T-cell (primary cell): Measurements from ENCODE around the gene NSRP1. TPM values are rescaled to one million over a fixed set of nuclear protein-coding genes. Genes with fewer than 3 reads are reported as not detected.
"Not testable (repeated sequence)": the region's sequence is repeated elsewhere in the genome, so short reads cannot be mapped to it uniquely, and the experiment has no call there.

Experiments
- ATAC-seq, 4 experiments: fragments of 200-7000 bp in 3 of 4; fragments of 150-1000 bp in 1 of 4; cut with Tn5 transposase; replicated peaks in 1 of 4; 1 replicate in 3 of 4; 2 replicates in 1 of 4; pipeline ENCODE4 v1.10.0; 2021; ENCODE audit warnings: moderate library complexity in 3 of 4, mild to moderate bottlenecking in 2 of 4, moderate number of reproducible peaks in 1 of 4
- CTCF ChIA-PET, 2 donors: fragments of 300-600 bp; sonication (Branson Sonifier 250); formaldehyde crosslinking; loops; one replicate each; lab custom pipeline; 2022; ENCODE audit warnings: antibody characterized with exemption in 2 of 2; lab: Charles Lee
- POLR2A ChIA-PET, 2 donors: fragments of 300-600 bp; sonication (Branson Sonifier 250); formaldehyde crosslinking; loops; one replicate each; lab custom pipeline; 2022; ENCODE audit warnings: antibody characterized with exemption in 2 of 2; lab: Charles Lee
- DNase-seq, 35 experiments: peaks; one replicate each; pipeline versions ENCODE4 v3.0.0 to v3.0.0-alpha.2; 2013 to 2023
- H3K27ac ChIP-seq: one replicate; pipeline ENCODE4 v1.5.1; 2013; ENCODE audit warnings: low read length
- H3K27me3 ChIP-seq, 2 experiments: replicated peaks in 1 of 2; 1 replicate in 1 of 2; 2 replicates in 1 of 2; pipeline versions ENCODE4 v1.6.1 to v1.7.0; 2013; ENCODE audit warnings: low read length in 1 of 2, mixed read lengths in 1 of 2; ENCODE audit not compliant: control insufficient read depth in 2 of 2, insufficient read depth in 2 of 2; ENCODE audit errors: extremely low read depth in 1 of 2
- H3K36me3 ChIP-seq, 2 donors: 1 replicate in 1 of 2; 2 replicates in 1 of 2; pipeline versions ENCODE4 v1.6.1 to v1.7.0; 2013; ENCODE audit warnings: low read length in 1 of 2; ENCODE audit not compliant: control insufficient read depth in 2 of 2, insufficient read depth in 1 of 2; ENCODE audit errors: extremely low read depth in 1 of 2
- H3K4me1 ChIP-seq, 2 experiments: 1 replicate in 1 of 2; 2 replicates in 1 of 2; pipeline versions ENCODE4 v1.6.1 to v1.7.0; 2013; ENCODE audit warnings: low read length in 2 of 2, mixed read lengths in 1 of 2; ENCODE audit not compliant: insufficient read depth in 2 of 2, control insufficient read depth in 1 of 2; ENCODE audit errors: extremely low read depth in 1 of 2
- H3K4me3 ChIP-seq, 2 donors: 1 replicate in 1 of 2; 2 replicates in 1 of 2; pipeline versions ENCODE4 v1.5.1 to v1.7.0; 2013; ENCODE audit warnings: mild to moderate bottlenecking in 2 of 2, low read length in 1 of 2, moderate library complexity in 1 of 2; ENCODE audit not compliant: control insufficient read depth in 1 of 2; ENCODE audit errors: extremely low read depth in 1 of 2
- H3K9me3 ChIP-seq: 2 replicates; pipeline ENCODE4 v1.7.0; 2013
- H3K27ac Mint-ChIP-seq, 2 donors: one replicate each; pipeline ENCODE4 v1.8.0; 2020 to 2021; ENCODE audit warnings: mild to moderate bottlenecking in 2 of 2, mixed read lengths in 2 of 2
- H3K27me3 Mint-ChIP-seq, 2 donors: one replicate each; pipeline ENCODE4 v1.8.0; 2021 to 2022; ENCODE audit warnings: mixed read lengths in 2 of 2
- H3K36me3 Mint-ChIP-seq: one replicate; pipeline ENCODE4 v1.8.0; 2021; ENCODE audit warnings: mixed read lengths
- H3K4me1 Mint-ChIP-seq, 3 donors: one replicate each; pipeline ENCODE4 v1.8.0; 2020 to 2022; ENCODE audit warnings: mixed read lengths in 3 of 3, mild to moderate bottlenecking in 1 of 3
- H3K4me3 Mint-ChIP-seq, 3 donors: one replicate each; pipeline ENCODE4 v1.8.0; 2020 to 2022; ENCODE audit warnings: mild to moderate bottlenecking in 3 of 3, mixed read lengths in 3 of 3, moderate library complexity in 3 of 3
- H3K9me3 Mint-ChIP-seq, 3 donors: one replicate each; pipeline ENCODE4 v1.8.0; 2020 to 2022; ENCODE audit warnings: mixed read lengths in 3 of 3
- WGBS: methylation state at CpG from one replicate; pipeline ENCODE4 v1.1.5; 2013; ENCODE audit warnings: missing lambda C conversion rate; ENCODE audit not compliant: insufficient coverage; 5-methylcytosine and 5-hydroxymethylcytosine counted together
- total RNA-seq, 35 experiments: library from RNA in 6 of 35; stranded (reverse) in 6 of 35; fragments of 120-200 nt in 1 of 35; gene quantifications; one replicate each; pipeline versions ENCODE4 v1.2.1 to v1.2.4 and lab custom pipeline; 2013 to 2026

The NSRP1 gene
- total RNA-seq, 5 donors from 2014 or later (not counting 1 experiment from before 2014, with no cell fraction given): 24.6 to 31.9 (median 28.5) TPM

- H3K36me3 Mint-ChIP-seq: no peaks in the 10 kb centered on the region
- Histone ChIP-seq H3K27ac (no peak overlapping the region), H3K27me3 (peaks cover 0 to 13% of the 10 kb centered on the region in 2 experiments), H3K4me3 (no peak overlapping the region), H3K36me3 (no peaks in the 10 kb centered on the region), H3K9me3 (no peaks in the 10 kb centered on the region), H3K4me1 (no peaks in the 10 kb centered on the region)
- no peak overlapping the region for H3K27ac Mint-ChIP-seq
- ATAC-seq (no peak), DNase-seq (no peak)
- ChIA-PET CTCF (interaction anchor here in 1 of 2 donors (1.0 kb wide), 1 partner anchor 77 kb away, joined by 3 read pairs; no protein-coding TSS in a partner anchor), POLR2A (no interaction called here)
- H3K4me3 Mint-ChIP-seq: no peak overlapping the region
- peaks cover 3 to 10% of the 10 kb centered on the region in 2 donors for H3K27me3 Mint-ChIP-seq
- H3K4me1 Mint-ChIP-seq: no peaks in the 10 kb centered on the region
- WGBS: no CpG with 5 or more reads among the region's 2 CpGs
- H3K9me3 Mint-ChIP-seq: no peaks in the 10 kb centered on the region
These were observed 29.7 kb upstream of the NSRP1 start for GRCh38 chr17:30086896-30087295.

GRCh38 chr17:30087431-30087830, 29.2 kb upstream of the NSRP1 start:
- POLR2A ChIA-PET, ATAC-seq, H3K4me3 Mint-ChIP-seq, H3K36me3 ChIP-seq, H3K9me3 ChIP-seq, H3K36me3 Mint-ChIP-seq, H3K4me3 ChIP-seq, H3K27ac Mint-ChIP-seq, H3K9me3 Mint-ChIP-seq, H3K27ac ChIP-seq, H3K4me1 Mint-ChIP-seq, H3K4me1 ChIP-seq, DNase-seq: not testable (repeated sequence)
- CTCF ChIA-PET: interaction anchor here (0.8 to 1.0 kb wide), 2 partner anchors 19 to 76 kb away, joined by 3 read pairs; no protein-coding TSS in a partner anchor
- H3K27me3 Mint-ChIP-seq: peaks cover 3 to 10% of the 10 kb centered on the region in 2 donors
- peaks cover 0 to 15% of the 10 kb centered on the region in 2 experiments for H3K27me3 ChIP-seq
- WGBS: no CpG with 5 or more reads among the region's 3 CpGs

DNA sequence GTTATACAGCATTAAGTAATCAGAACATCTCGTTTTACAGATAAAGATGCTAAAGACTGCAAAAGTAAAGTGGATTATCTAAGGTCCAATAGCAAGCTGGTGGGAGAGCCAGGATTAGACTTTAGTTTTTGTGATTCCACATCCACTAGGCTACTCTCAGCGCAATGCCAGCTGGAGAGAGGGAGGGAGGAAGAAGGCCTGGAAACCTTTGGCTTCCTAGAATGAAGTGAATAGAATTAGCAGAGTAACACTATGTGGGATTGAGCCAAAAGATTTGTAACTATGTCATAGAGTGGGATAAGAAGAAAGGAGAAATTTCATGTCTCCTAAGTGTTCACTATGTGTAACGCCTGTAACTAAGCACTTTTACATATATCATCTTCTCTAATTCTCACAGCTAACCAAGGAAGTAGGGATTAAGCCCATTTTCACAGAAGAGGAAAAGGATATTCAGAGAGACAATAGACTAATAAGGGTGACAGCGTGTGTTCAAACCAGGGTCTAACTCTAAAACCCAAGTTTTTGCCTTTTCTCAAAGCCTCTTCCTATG, 25.4 kb upstream of the NSRP1 start:
- ATAC-seq (no peak), DNase-seq (no peak)
- ChIA-PET POLR2A (no interaction called here), CTCF (interaction anchor here (0.6 to 3.6 kb wide), 4 partner anchors 13 to 1264 kb away, joined by 3 to 28 read pairs (median 6); no protein-coding TSS in a partner anchor)
- Mint-ChIP-seq H3K4me1 (peaks cover 6 to 7% (median 7%) of the 10 kb centered on the region in 3 donors), H3K36me3 (no peaks in the 10 kb centered on the region), H3K27ac (no peak overlapping the region), H3K9me3 (no peaks in the 10 kb centered on the region), H3K27me3 (peaks cover 7 to 25% of the 10 kb centered on the region in 2 donors), H3K4me3 (no peak overlapping the region)
- H3K9me3 ChIP-seq: no peaks in the 10 kb centered on the region
- peaks cover 0 to 9% of the 10 kb centered on the region in 2 experiments for H3K27me3 ChIP-seq
- no peak overlapping the region for H3K4me3 ChIP-seq
- no peak overlapping the region for H3K27ac ChIP-seq
- peaks cover 0 to 4% of the 10 kb centered on the region in 2 experiments for H3K4me1 ChIP-seq
- WGBS: no CpG with 5 or more reads among the region's 4 CpGs
- H3K36me3 ChIP-seq: no peaks in the 10 kb centered on the region

- peaks cover 0 to 9% of the 10 kb centered on the region in 2 experiments for H3K27me3 ChIP-seq
- ChIA-PET CTCF (interaction anchor here (0.6 to 3.6 kb wide), 4 partner anchors 13 to 555 kb away, joined by 3 to 28 read pairs (median 6); no protein-coding TSS in a partner anchor), POLR2A (no interaction called here)
- no peak overlapping the region for H3K27ac Mint-ChIP-seq
- no peak overlapping the region for H3K27ac ChIP-seq
- H3K4me1 Mint-ChIP-seq: peaks cover 6 to 7% (median 7%) of the 10 kb centered on the region in 3 donors
- ATAC-seq (no peak), DNase-seq (no peak)
- H3K9me3 Mint-ChIP-seq: no peaks in the 10 kb centered on the region
- peaks cover 7 to 25% of the 10 kb centered on the region in 2 donors for H3K27me3 Mint-ChIP-seq
- no peaks in the 10 kb centered on the region for H3K36me3 ChIP-seq
- H3K4me1 ChIP-seq: peaks cover 0 to 4% of the 10 kb centered on the region in 2 experiments
- no peaks in the 10 kb centered on the region for H3K9me3 ChIP-seq
- WGBS: no CpG with 5 or more reads among the region's 6 CpGs
- no peak overlapping the region for H3K4me3 Mint-ChIP-seq
- H3K4me3 ChIP-seq: no peak overlapping the region
- H3K36me3 Mint-ChIP-seq: no peaks in the 10 kb centered on the region
These were observed 24.8 kb upstream of the NSRP1 start for GRCh38 chr17:30091771-30092170.

- Mint-ChIP-seq H3K27me3 (peaks cover 7 to 22% of the 10 kb centered on the region in 2 donors), H3K4me1 (peaks cover 6 to 7% (median 7%) of the 10 kb centered on the region in 3 donors), H3K27ac (no peak overlapping the region), H3K4me3 (no peak overlapping the region), H3K36me3 (no peaks in the 10 kb centered on the region), H3K9me3 (no peaks in the 10 kb centered on the region)
- no peak overlapping the region for H3K4me3 ChIP-seq
- peaks cover 0 to 4% of the 10 kb centered on the region in 2 experiments for H3K4me1 ChIP-seq
- ChIA-PET POLR2A (no interaction called here), CTCF (interaction anchor here (0.6 to 3.6 kb wide), 14 partner anchors 12 to 1558 kb away, joined by 3 to 28 read pairs (median 4); no protein-coding TSS in a partner anchor)
- DNase-seq (no peak), ATAC-seq (no peak)
- no peaks in the 10 kb centered on the region for H3K9me3 ChIP-seq
- H3K27ac ChIP-seq: no peak overlapping the region
- H3K27me3 ChIP-seq: peaks cover 0 to 9% of the 10 kb centered on the region in 2 experiments
- no peaks in the 10 kb centered on the region for H3K36me3 ChIP-seq
These were observed 23.7 kb upstream of the NSRP1 start for GRCh38 chr17:30092886-30093285.

GRCh38 chr17:30093463-30094147, 23.0 kb upstream of the NSRP1 start:
- DNase-seq: peak in 23 of 35 experiments; percentile 5 to 74 (median 18)
- H3K36me3 ChIP-seq: no peaks in the 10 kb centered on the region
- H3K4me3 Mint-ChIP-seq: no peak overlapping the region
- H3K27ac Mint-ChIP-seq: no peak overlapping the region
- ATAC-seq: peak in 3 of 4 experiments; percentile 56 to 63 (median 62)
- H3K9me3 ChIP-seq: no peaks in the 10 kb centered on the region
- peaks cover 0 to 13% of the 10 kb centered on the region in 2 experiments for H3K27me3 ChIP-seq
- peaks cover 0 to 4% of the 10 kb centered on the region in 2 experiments for H3K4me1 ChIP-seq
- no peak overlapping the region for H3K27ac ChIP-seq
- H3K27me3 Mint-ChIP-seq: peaks cover 9 to 22% of the 10 kb centered on the region in 2 donors
- WGBS: 33% methylated on average over 3 of the region's 12 CpGs
- H3K36me3 Mint-ChIP-seq: no peaks in the 10 kb centered on the region
- ChIA-PET CTCF (interaction anchor here (0.5 to 3.6 kb wide), 16 partner anchors 11 to 1558 kb away, joined by 3 to 28 read pairs (median 4); no protein-coding TSS in a partner anchor), POLR2A (no interaction called here)
- no peak overlapping the region for H3K4me3 ChIP-seq
- H3K9me3 Mint-ChIP-seq: no peaks in the 10 kb centered on the region
- H3K4me1 Mint-ChIP-seq: peaks cover 6 to 7% (median 7%) of the 10 kb centered on the region in 3 donors
